EH (cell line): ENCODE measurements around the gene CKLF.
"Not testable (repeated sequence)": the region's sequence is repeated elsewhere in the genome, so short reads cannot be mapped to it uniquely, and the experiment has no call there.

ENCODE experiments used
- DNase-seq: peaks from one replicate; pipeline ENCODE4 v3.0.0-alpha.2; 2015; ENCODE audit warnings: low read depth

The CKLF gene

GRCh38 chr16:66543541-66543940, 8.8 kb upstream of the CKLF start:
- DNase-seq, result no peak

GRCh38 chr16:66544016-66544757, 8.2 kb upstream of the CKLF start:
- no peak for DNase-seq

GRCh38 chr16:66547101-66547989, 5.0 kb upstream of the CKLF start:
- DNase-seq, result no peak

GRCh38 chr16:66548068-66548467, 4.3 kb upstream of the CKLF start:
- DNase-seq, result no peak

GRCh38 chr16:66548868-66549267, 3.5 kb upstream of the CKLF start:
- no peak for DNase-seq

- peak; percentile 78 for DNase-seq
Observed at GRCh38 chr16:66549284-66550131, 2.9 kb upstream of the CKLF start, which contains the start of gene TK2. TSS of gene TK2 (minus strand) at chr16:66550122. CDS start at chr16:66550061, 61 bp downstream.

- peak; percentile 41 for DNase-seq
Observed at GRCh38 chr16:66551348-66551759, 1.0 kb upstream of the CKLF start.

GRCh38 chr16:66551788-66552285, 539 bp upstream of the CKLF start:
- no peak for DNase-seq

- DNase-seq, result peak; percentile 8
Observed at GRCh38 chr16:66553223-66553622, 847 bp downstream of the CKLF start.

GRCh38 chr16:66554021-66554420, 1.6 kb downstream of the CKLF start:
- no peak for DNase-seq

- no peak for DNase-seq
Observed at GRCh38 chr16:66554495-66554894, 2.1 kb downstream of the CKLF start.

GRCh38 chr16:66560107-66560506, 7.7 kb downstream of the CKLF start:
- DNase-seq, result no peak

- DNase-seq, result no peak
Observed at GRCh38 chr16:66561381-66562080, 9.2 kb downstream of the CKLF start.

- DNase-seq, result no peak
Observed at GRCh38 chr16:66562409-66562808, 10.0 kb downstream of the CKLF start.

- no peak for DNase-seq
Observed at GRCh38 chr16:66562986-66563385, 10.6 kb downstream of the CKLF start.

GRCh38 chr16:66563574-66564334, 11.4 kb downstream of the CKLF start:
- DNase-seq, result no peak

GRCh38 chr16:66566051-66566901, 13.9 kb downstream of the CKLF start, which contains the start of gene CMTM1:
TSS of gene CMTM1 (plus strand) at chr16:66566439. CDS start at chr16:66566514, 75 bp downstream.
- no peak for DNase-seq

GRCh38 chr16:66567270-66567669, 14.9 kb downstream of the CKLF start:
- not testable (repeated sequence) for DNase-seq

GRCh38 chr16:66568355-66568754, 16.0 kb downstream of the CKLF start:
- peak; percentile 43 for DNase-seq
